Large intestine (tissue), 3 donors: ENCODE measurements around the gene ZNF674. TPM values are rescaled to one million over a fixed set of nuclear protein-coding genes. Genes with fewer than 3 reads are reported as not detected.
A peak's percentile ranks its signal among the peaks of the same experiment; 100 is the strongest.

Experiments used
- DNase-seq, 2 donors: peaks; one replicate each; pipeline versions ENCODE4 v3.0.0 to v3.0.0-alpha.2; 2013
- H3K27ac ChIP-seq: one replicate; pipeline ENCODE4 v1.5.1; 2013; ENCODE audit warnings: low read length
- H3K27me3 ChIP-seq: 2 replicates; pipeline ENCODE4 v1.6.1; 2013; ENCODE audit warnings: low read length; ENCODE audit not compliant: control insufficient read depth, insufficient read depth
- H3K36me3 ChIP-seq: 2 replicates; pipeline ENCODE4 v1.6.1; 2013; ENCODE audit warnings: low read length; ENCODE audit not compliant: control insufficient read depth, insufficient read depth
- H3K4me1 ChIP-seq: one replicate; pipeline ENCODE4 v1.6.1; 2013; ENCODE audit warnings: low read length; ENCODE audit not compliant: control insufficient read depth, insufficient read depth
- H3K4me3 ChIP-seq: one replicate; pipeline ENCODE4 v1.5.1; 2013; ENCODE audit warnings: low read length
- H3K9me3 ChIP-seq: one replicate; pipeline ENCODE4 v1.6.1; 2013; ENCODE audit warnings: mild to moderate bottlenecking, low read depth, low read length, moderate library complexity; ENCODE audit not compliant: control insufficient read depth
- WGBS: methylation state at CpG from one replicate; pipeline ENCODE4 v1.1.5; 2013; ENCODE audit warnings: low lambda C conversion rate; ENCODE audit not compliant: insufficient coverage; 5-methylcytosine and 5-hydroxymethylcytosine counted together
- polyA plus RNA-seq: library from polyadenylated mRNA; unstranded; fragments of 120-200 nt; gene quantifications from one replicate; pipeline ENCODE4 v1.2.1, GENCODE V29; 2013

The ZNF674 gene
- polyA plus RNA-seq, 1 donor: 3.9 TPM

DNA sequence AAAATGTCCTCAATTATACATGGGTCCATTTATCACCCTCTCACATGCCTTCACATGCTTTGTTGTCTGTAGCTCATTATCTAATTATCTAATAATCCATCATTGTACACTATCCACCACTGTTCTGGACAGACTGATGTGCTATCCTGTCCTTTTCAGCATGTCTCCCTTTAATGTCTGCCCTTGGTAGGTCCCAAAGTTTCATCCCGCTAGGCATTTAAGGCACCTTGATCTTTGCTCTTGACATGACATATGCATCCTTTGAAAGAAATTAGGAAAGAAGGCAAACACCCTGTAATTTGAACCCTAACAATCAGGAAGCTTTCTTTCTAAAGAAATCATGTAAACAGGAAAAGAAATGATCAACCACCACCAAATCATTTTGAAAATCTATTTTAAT lies 34.0 kb upstream of the ZNF674 start:
- no peak overlapping the region for H3K4me3 ChIP-seq

DNA sequence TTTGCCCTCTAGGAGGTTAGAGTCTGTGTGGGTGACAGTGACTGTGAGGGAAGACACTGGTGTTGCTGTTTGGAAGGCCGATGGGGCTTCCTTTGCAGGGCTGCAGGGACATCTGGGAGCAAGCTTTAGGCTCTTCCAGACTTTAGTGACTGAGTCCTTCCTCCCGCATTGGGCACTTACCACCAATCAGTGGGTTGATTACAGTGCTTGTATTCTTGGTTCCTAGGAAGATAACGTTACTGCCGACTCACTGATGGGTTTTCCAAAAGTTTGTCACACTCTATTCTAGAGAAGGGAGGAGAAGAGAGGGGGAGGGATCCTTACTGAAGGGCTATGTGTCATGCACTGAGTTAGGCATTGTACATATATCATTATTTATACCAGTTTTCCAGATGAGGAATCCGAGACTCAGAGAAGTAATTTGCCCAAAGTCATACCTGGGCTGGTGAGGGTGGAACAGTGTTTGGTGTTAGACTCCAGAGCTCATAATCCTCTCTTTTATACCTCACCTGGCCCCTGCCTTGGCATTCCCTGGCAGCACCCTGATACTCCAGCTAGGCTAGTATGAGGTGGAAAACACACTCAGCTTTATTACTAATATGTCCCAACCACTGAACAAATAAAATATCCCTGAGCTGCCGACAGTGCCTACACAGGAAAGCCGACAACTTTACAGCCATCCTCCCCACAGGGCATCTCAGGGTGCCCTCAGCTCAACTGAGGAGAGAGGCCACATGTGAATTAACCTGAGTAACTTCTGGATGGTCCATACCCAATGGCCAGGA lies 32.2 kb upstream of the ZNF674 start:
- no CpG with 5 or more reads among the region's 7 CpGs for WGBS
- Histone ChIP-seq H3K27me3 (peaks cover 25% of the 10 kb centered on the region), H3K4me1 (peaks cover 4% of the 10 kb centered on the region), H3K27ac (no peak overlapping the region), H3K36me3 (no peaks in the 10 kb centered on the region), H3K4me3 (no peak overlapping the region), H3K9me3 (no peaks in the 10 kb centered on the region)
- no peak for DNase-seq

More for the DNA sequence above, 34.0 kb upstream of the ZNF674 start:
- H3K27ac ChIP-seq: no peak overlapping the region
- no peak for DNase-seq
- no peaks in the 10 kb centered on the region for H3K36me3 ChIP-seq
- H3K9me3 ChIP-seq: no peaks in the 10 kb centered on the region
- peaks cover 4% of the 10 kb centered on the region for H3K4me1 ChIP-seq
- H3K27me3 ChIP-seq: peaks cover 18% of the 10 kb centered on the region
- WGBS: no CpG with 5 or more reads among the region's 1 CpG

DNA sequence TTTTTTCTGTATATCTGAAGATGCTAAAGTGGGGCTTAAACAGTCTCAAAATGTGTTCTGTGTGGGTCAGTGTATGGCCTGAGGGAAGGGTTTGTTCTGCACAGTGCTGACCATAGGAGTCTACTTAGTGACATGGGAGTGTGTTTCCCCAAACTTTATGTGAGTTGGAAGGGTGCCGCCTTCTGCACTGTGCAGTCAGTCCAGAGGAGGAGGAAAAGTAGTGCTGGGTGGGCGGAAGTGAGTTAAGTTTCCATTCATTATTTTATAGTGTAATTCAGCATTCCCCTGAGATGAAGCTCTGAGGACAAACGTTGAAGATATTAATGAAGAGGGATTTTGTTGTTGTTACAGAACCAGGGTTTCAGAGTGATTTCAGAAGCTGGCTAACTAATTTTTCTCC lies 31.2 kb upstream of the ZNF674 start:
- H3K4me1 ChIP-seq: peaks cover 4% of the 10 kb centered on the region
- no CpG with 5 or more reads among the region's 3 CpGs for WGBS
- H3K27me3 ChIP-seq: peaks cover 28% of the 10 kb centered on the region
- DNase-seq: no peak
- H3K36me3 ChIP-seq: no peaks in the 10 kb centered on the region
- H3K27ac ChIP-seq: no peak overlapping the region
- no peak overlapping the region for H3K4me3 ChIP-seq
- no peaks in the 10 kb centered on the region for H3K9me3 ChIP-seq

DNA sequence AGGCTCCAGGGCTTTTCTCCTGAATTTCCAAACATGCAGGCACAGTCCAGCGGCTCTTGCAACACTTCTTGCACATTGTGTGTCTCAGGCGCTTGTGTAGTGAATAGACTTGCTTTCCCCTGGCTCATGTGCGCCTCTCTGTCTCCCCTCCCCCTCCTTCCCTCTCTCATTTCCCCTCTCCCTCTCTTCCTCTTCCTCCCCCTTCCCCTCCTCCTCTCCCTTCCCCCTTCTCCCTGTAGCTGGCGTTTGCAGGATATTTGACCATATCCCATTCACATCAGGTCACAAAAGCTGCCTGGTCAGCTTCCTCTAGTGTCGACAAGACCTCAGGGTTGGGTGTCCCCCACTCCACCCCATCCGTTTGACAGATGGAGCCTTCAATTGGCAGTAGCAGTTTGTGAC lies 30.8 kb upstream of the ZNF674 start:
- Histone ChIP-seq H3K27ac (no peak overlapping the region), H3K36me3 (no peaks in the 10 kb centered on the region), H3K4me3 (no peak overlapping the region), H3K4me1 (peaks cover 4% of the 10 kb centered on the region), H3K27me3 (peaks cover 28% of the 10 kb centered on the region), H3K9me3 (no peaks in the 10 kb centered on the region)
- DNase-seq: no peak
- no CpG with 5 or more reads among the region's 6 CpGs for WGBS

DNA sequence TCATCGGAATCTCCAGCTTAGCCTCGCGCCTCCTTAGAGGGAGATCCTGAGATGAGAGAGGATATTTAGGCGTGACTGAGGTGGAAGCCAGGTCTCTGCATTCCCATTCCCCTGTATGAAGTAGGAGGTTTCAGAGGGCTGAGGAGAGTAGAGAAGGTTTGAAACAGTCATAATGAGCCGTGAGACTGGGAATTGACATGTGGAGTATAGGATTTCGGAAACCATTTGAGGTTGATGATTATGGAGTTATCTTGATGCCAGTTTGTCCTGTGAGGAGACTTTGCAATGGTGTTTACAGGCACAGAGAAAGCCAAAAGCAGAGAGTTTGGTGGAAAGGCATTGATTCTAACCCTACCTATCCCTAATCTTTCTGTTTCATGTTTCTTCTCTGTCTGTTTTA lies 30.4 kb upstream of the ZNF674 start:
- Histone ChIP-seq H3K27me3 (peaks cover 28% of the 10 kb centered on the region), H3K36me3 (no peaks in the 10 kb centered on the region), H3K4me1 (peaks cover 4% of the 10 kb centered on the region), H3K27ac (no peak overlapping the region), H3K4me3 (no peak overlapping the region), H3K9me3 (no peaks in the 10 kb centered on the region)
- WGBS: no CpG with 5 or more reads among the region's 6 CpGs
- no peak for DNase-seq

DNA sequence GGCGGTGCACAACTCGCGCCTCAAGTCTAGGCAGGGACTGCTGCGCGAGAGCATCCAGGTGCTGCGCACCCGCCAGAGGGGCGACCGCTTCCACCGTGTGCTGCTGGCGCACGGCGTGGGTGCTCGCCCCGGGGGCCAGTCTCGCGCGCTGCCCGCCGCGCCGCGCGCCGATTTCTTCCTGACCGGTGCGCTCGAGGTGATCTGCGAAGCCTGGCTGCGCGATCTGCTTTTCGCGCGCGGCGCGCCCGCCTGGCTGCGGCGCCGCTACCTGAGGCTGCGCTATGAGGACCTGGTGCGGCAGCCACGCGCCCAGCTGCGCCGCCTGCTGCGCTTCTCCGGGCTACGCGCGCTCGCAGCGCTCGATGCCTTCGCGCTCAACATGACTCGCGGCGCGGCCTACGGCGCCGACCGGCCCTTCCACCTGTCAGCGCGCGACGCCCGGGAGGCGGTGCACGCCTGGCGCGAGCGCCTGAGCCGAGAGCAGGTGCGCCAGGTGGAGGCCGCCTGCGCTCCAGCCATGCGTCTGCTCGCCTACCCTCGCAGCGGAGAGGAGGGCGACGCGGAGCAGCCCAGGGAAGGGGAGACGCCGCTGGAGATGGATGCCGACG lies 29.7 kb upstream of the ZNF674 start:
- no peaks in the 10 kb centered on the region for H3K9me3 ChIP-seq
- H3K36me3 ChIP-seq: no peaks in the 10 kb centered on the region
- H3K27me3 ChIP-seq: peaks cover 28% of the 10 kb centered on the region
- H3K27ac ChIP-seq: no peak overlapping the region
- H3K4me3 ChIP-seq: no peak overlapping the region
- peaks cover 4% of the 10 kb centered on the region for H3K4me1 ChIP-seq
- DNase-seq: peak in 1 of 2 donors; percentile 47
- no CpG with 5 or more reads among the region's 90 CpGs for WGBS

DNA sequence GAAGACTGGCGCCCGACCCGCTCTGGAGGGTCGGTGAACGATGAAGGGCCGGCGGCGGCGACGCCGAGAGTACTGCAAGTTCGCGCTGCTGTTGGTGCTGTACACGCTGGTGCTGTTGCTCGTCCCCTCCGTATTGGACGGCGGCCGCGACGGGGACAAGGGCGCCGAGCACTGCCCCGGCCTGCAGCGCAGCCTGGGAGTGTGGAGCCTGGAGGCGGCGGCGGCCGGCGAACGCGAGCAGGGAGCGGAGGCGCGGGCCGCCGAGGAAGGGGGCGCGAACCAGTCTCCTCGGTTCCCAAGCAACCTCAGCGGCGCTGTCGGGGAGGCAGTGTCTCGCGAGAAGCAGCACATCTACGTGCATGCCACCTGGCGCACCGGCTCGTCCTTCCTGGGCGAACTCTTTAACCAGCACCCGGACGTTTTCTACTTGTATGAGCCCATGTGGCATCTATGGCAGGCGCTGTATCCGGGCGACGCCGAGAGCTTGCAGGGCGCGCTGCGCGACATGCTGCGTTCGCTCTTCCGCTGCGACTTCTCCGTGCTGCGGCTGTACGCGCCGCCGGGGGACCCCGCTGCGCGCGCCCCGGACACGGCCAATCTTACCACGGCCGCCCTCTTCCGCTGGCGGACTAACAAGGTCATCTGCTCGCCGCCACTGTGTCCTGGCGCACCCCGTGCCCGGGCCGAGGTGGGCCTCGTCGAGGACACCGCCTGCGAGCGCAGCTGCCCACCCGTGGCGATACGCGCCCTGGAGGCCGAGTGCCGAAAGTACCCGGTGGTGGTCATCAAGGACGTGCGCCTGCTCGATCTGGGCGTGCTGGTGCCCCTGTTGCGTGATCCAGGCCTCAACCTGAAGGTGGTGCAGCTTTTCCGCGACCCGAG lies 28.9 kb upstream of the ZNF674 start:
- no peak overlapping the region for H3K27ac ChIP-seq
- WGBS: no CpG with 5 or more reads among the region's 107 CpGs
- H3K9me3 ChIP-seq: no peaks in the 10 kb centered on the region
- DNase-seq: peak in 1 of 2 donors; percentile 55
- H3K4me1 ChIP-seq: peaks cover 4% of the 10 kb centered on the region
- peaks cover 28% of the 10 kb centered on the region for H3K27me3 ChIP-seq
- no peaks in the 10 kb centered on the region for H3K36me3 ChIP-seq
- H3K4me3 ChIP-seq: peak overlapping the region; percentile 39

DNA sequence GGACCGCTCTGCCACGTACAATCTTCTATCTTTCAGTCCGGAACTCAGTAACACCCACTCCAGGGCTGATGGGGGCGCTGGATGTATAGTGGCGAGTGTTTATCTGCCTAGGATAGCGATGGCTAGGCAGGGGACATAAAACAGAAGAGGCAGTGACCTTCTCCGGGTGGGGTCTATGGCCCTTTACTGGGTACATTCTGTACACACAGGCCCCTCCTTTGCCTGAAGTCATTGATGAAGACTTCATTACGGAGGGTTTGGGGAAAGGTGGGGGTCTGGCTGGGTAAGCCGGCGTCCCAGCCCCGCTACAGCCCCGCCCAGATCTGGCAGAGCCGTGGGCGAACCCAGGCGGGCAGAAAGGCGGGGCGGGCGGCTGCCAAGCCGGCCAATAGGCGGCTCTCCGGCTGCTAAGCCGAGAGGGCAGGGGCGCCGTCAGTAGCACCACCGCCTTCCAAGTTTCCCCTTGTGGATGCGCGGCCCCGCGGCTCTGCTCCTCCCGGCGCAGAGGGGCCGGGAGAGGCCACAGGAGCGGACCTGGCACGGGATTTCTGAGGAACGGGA lies 28.2 kb upstream of the ZNF674 start, which contains the start of gene CHST7:
CHST7 (plus strand) TSS at position 435 of the 561 bp plus-strand sequence. CDS start 167 bp downstream, outside the sequence.
- Histone ChIP-seq H3K27ac (no peak within 1 kb of the TSS), H3K4me1 (peaks cover 4% of the 10 kb centered on the region), H3K4me3 (peak within 1 kb of the TSS; percentile 39), H3K9me3 (no peaks in the 10 kb centered on the region), H3K27me3 (peaks cover 28% of the 10 kb centered on the region), H3K36me3 (no peaks in the 10 kb centered on the region)
- DNase-seq: peak in 1 of 2 donors; percentile 35
- WGBS: no CpG with 5 or more reads among the region's 35 CpGs

DNA sequence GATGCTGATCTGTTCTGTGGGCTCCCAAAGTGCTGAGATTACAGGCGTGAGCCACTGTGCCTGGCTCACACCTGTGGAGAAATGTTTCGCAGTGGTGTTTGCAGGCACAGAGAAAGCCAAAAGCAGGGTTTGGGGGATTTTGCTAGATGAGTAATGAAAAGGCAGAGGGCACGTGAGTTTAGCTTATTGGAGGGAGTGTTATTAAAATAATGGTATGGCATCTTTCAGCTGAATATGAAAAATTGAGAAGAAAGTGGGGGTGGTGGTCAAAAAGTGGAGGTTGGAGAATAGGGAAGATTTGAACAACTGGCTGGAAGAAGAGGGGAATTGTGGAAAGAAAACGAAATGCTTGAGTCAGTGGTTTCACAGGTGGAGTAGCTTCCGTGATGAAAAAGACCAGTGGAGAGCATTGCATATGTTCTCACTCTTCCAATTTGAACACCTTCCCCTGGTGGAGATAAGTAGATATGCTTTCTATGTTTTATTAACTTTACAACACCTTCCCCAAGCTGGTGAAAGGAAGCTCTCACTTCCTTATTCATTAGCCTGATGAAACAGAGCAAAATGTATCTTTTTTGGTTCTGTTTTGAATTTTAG lies 27.2 kb upstream of the ZNF674 start:
- no peak overlapping the region for H3K4me3 ChIP-seq
- no peaks in the 10 kb centered on the region for H3K9me3 ChIP-seq
- WGBS: no CpG with 5 or more reads among the region's 5 CpGs
- H3K4me1 ChIP-seq: peaks cover 4% of the 10 kb centered on the region
- H3K36me3 ChIP-seq: no peaks in the 10 kb centered on the region
- no peak overlapping the region for H3K27ac ChIP-seq
- peaks cover 28% of the 10 kb centered on the region for H3K27me3 ChIP-seq
- no peak for DNase-seq
